ENCODE results near the gene RCAN3. TPM values are rescaled to one million over a fixed set of nuclear protein-coding genes. Genes with fewer than 3 reads are reported as not detected.
"Not testable (repeated sequence)": the region's sequence is repeated elsewhere in the genome, so short reads cannot be mapped to it uniquely, and the experiment has no call there.

Gene RCAN3
- total RNA-seq, 1 donor from 2014 or later: 20.4 TPM

DNA sequence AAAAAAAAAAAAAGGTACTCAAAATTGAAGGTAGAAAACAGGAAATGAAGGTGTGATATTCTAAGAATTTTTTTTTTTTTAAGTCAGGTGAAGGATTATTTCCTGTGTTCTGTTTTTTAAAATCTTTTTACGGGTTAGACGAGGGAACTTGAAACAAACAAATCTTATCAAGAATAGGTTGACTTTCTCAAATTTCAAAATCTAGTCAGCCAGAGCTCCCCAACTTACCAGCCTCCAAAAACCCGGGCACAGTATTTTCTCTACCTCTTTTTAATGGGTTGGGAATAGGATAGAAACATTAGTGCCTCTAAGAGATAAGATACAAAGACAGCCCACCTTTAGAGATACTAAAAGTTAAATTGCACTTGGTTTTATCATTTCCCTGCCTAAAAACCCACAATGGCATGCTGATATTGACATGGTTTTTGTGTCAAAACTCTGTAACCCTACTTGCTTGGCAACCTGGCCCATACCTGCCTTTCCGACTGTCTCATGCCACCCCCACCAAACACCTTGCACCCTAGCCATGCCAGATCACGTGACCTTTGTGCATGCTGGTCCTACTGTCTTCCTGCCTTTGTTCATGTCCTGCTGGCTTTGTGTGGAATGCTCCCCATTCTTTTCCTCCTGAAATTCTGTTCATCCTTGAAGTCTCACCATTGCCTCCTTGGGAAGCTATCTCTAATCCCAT, 4.2 kb downstream of the RCAN3 start:
- Mint-ChIP-seq H3K4me1 (ENCODE audit: unreplicated experiment) (peaks cover 7% of the 10 kb centered on the region), H3K9me3 (no peaks in the 10 kb centered on the region), H3K36me3 (no peaks in the 10 kb centered on the region), H3K27ac (peak overlapping the region; percentile 47), H3K4me3 (peak overlapping the region; percentile 23), H3K27me3 (peaks cover 40% of the 10 kb centered on the region)
- TF ChIP-seq, protein P1, sequence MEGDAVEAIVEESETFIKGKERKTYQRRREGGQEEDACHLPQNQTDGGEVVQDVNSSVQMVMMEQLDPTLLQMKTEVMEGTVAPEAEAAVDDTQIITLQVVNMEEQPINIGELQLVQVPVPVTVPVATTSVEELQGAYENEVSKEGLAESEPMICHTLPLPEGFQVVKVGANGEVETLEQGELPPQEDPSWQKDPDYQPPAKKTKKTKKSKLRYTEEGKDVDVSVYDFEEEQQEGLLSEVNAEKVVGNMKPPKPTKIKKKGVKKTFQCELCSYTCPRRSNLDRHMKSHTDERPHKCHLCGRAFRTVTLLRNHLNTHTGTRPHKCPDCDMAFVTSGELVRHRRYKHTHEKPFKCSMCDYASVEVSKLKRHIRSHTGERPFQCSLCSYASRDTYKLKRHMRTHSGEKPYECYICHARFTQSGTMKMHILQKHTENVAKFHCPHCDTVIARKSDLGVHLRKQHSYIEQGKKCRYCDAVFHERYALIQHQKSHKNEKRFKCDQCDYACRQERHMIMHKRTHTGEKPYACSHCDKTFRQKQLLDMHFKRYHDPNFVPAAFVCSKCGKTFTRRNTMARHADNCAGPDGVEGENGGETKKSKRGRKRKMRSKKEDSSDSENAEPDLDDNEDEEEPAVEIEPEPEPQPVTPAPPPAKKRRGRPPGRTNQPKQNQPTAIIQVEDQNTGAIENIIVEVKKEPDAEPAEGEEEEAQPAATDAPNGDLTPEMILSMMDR (conservative IDR thresholded peaks at IDR 0.05): no peak
- peak; percentile 25 for DNase-seq (ENCODE audit: extremely low spot score, unreplicated experiment)

DNA sequence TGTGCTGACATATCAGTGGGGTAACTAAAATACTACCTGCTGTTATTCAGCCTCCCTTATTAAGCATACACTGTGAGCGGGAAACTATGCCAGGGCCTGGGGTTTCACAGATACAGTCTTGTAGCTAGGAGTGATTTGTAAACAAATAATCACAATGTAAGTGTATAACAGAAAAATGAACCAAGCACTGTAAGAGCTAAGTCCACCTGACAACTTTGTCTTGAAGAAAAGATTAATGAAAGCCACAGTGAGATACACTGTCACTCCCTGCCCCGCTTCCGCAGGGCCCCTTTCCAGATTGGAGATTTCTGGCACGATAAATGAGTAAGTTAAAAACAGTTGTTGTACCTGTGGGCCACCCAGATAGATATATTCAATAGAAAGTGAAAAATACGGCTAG, 4.8 kb downstream of the RCAN3 start:
- Mint-ChIP-seq H3K27ac (peak overlapping the region; percentile 47), H3K9me3 (no peaks in the 10 kb centered on the region), H3K4me1 (ENCODE audit: unreplicated experiment) (peaks cover 6% of the 10 kb centered on the region), H3K36me3 (no peaks in the 10 kb centered on the region), H3K4me3 (peak overlapping the region; percentile 23), H3K27me3 (peaks cover 34% of the 10 kb centered on the region)
- TF ChIP-seq, protein P1 (conservative IDR thresholded peaks at IDR 0.05): no peak
- DNase-seq (ENCODE audit: extremely low spot score, unreplicated experiment): no peak

DNA sequence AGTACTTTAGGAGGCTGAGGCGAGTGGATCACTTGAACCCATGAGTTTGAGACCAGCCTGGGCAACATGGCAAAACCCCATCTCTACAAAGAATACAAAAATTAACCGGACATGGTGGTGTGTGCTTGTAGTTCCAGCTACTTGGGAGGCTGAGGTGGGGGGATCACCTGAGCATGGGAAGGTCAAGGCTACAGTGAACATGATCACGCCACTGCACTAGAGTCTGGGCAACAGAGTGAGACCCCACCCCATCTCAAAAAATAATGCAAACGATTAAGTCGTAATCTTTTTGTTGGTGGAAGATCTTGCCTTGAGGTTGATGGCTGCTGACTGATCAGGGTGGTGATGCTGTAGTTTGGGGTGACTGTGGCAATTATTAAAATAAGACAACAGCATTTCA, 6.3 kb downstream of the RCAN3 start:
- peaks cover 27% of the 10 kb centered on the region for H3K27me3 Mint-ChIP-seq
- H3K27ac Mint-ChIP-seq: no peak overlapping the region
- TF ChIP-seq, protein P1 (conservative IDR thresholded peaks at IDR 0.05): no peak
- no peaks in the 10 kb centered on the region for H3K9me3 Mint-ChIP-seq
- H3K4me3 Mint-ChIP-seq: no peak overlapping the region
- peaks cover 6% of the 10 kb centered on the region for H3K4me1 Mint-ChIP-seq (ENCODE audit: unreplicated experiment)
- no peaks in the 10 kb centered on the region for H3K36me3 Mint-ChIP-seq
- no peak for DNase-seq (ENCODE audit: extremely low spot score, unreplicated experiment)

DNA sequence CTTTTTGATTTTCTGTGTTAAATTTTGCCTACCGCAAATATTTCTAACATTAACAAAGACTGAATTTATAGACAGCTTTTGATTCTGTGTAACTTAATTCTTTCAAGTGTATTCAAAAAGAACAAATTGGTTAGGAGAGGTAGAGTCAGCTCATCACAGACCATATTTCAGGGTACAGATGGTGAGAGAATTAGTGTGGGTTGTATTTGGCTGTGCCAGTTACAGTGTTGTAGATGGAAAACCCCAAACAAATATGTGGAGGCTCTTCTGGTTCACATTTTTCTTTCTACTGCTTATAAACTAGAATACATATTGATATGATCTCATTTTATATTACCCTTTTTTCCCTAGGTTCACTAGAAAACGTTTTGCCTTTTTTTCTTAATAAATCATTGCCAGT, 11.1 kb downstream of the RCAN3 start:
- Mint-ChIP-seq H3K4me1 (ENCODE audit: unreplicated experiment) (no peaks in the 10 kb centered on the region), H3K4me3 (no peak overlapping the region), H3K27me3 (no peaks in the 10 kb centered on the region), H3K9me3 (no peaks in the 10 kb centered on the region), H3K27ac (peak overlapping the region; percentile 10), H3K36me3 (no peaks in the 10 kb centered on the region)
- TF ChIP-seq, protein P1 (conservative IDR thresholded peaks at IDR 0.05): no peak
- DNase-seq (ENCODE audit: extremely low spot score, unreplicated experiment): no peak

DNA sequence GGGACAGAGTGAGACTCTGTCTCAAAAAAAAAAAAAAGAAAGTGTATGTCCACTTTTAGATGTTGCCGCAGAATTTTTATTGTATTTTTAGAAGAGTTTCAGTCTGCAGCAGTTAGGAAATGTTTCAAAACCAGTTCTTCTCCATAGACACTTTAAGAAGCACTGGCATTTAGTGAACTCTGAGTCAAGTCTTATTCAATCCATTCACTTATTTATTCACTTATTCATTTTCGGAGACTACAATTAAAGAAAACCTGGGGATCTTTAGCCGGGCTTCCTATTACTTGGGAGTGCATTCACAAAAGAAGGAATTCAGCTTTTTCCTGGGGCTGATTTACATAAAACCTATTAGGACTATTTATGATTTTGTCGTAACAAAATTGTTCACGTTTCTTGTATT, 12.3 kb downstream of the RCAN3 start:
- H3K4me1 Mint-ChIP-seq (ENCODE audit: unreplicated experiment): no peaks in the 10 kb centered on the region
- no peak for DNase-seq (ENCODE audit: extremely low spot score, unreplicated experiment)
- H3K27me3 Mint-ChIP-seq: no peaks in the 10 kb centered on the region
- H3K4me3 Mint-ChIP-seq: no peak overlapping the region
- H3K27ac Mint-ChIP-seq: no peak overlapping the region
- TF ChIP-seq, protein P1 (conservative IDR thresholded peaks at IDR 0.05): no peak
- no peaks in the 10 kb centered on the region for H3K36me3 Mint-ChIP-seq
- no peaks in the 10 kb centered on the region for H3K9me3 Mint-ChIP-seq

DNA sequence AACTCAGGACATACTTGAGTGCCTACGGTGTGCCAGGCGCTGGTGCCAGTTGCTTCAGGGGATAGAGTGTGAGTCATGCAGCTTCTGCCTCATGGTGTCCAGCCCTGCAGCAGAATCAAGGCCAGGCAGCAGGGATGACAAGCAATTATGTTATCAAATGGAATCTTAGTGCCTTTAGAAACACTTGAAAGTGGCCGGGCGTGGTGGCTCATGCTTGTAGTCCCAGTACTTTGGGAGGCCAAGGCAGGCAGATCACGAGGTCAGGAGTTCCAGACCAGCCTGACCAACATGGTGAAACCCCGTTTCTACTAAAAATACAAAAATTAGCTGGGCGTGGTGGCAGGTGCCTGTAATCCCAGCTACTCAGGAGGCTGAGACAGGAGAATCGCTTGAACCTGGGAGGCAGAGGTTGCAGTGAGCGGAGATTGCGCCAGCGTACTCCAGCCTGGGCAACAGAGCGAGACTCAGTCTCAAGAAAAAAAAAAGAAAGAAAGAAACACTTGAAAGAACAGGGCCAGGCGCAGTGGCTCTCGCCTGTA, 13.1 kb downstream of the RCAN3 start:
- DNase-seq (ENCODE audit: extremely low spot score, unreplicated experiment): not testable (repeated sequence)

More for the DNA sequence above, 13.1 kb downstream of the RCAN3 start:
- not testable (repeated sequence) for H3K27me3 Mint-ChIP-seq; H3K9me3 Mint-ChIP-seq; H3K36me3 Mint-ChIP-seq; H3K4me3 Mint-ChIP-seq; H3K4me1 Mint-ChIP-seq (ENCODE audit: unreplicated experiment)
- peak overlapping the region; percentile 23 for H3K27ac Mint-ChIP-seq
